GM21737 (cell line): ENCODE data around the gene AEN.

Experiments
- ATAC-seq: cut with Tn5 transposase; IDR thresholded peaks from one replicate; pipeline ENCODE4 v1.9.1; 2021; ENCODE audit warnings: mild to moderate bottlenecking, moderate library complexity; ENCODE audit not compliant: unreplicated experiment

AEN gene

DNA sequence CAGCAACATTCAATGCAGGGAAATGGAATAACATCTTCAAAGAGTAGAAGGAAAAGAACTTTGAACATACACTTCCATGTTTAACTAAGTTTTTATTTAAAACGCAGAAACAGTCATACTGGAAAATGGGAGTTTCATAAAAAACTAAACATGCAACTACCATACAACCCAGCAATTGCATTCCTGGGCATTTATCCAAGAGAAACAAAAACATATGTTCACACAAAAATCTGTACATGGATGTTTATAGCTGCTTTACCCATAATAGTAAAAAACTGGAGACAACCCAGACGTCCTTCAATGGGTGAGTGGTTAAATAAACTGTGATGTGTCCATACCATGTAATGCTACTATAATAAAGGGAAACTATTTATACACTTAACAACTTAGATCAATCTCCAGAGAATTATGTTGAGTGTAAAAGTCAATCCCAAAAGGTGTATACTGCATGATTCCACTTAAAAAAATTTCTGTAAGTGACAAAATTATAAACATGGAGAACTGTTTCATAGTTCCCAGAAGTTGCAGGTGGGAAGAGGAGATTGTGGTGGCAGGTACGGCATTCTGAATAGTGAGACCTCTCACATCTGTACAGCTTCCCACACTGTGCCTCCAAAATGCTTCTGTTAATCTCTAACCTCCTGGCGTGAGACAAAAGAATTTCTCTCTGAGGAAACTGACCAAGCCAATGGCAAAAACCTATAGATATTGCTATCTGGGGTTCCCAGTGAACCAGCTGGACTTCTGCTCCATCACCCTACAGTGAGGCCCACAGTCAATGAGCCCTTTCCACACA lies 40.8 kb downstream of the AEN start:
- ATAC-seq: no peak

- ATAC-seq: no peak
These were observed 42.0 kb downstream of the AEN start for GRCh38 chr15:88663141-88663621.

- ATAC-seq: no peak
These were observed 43.1 kb downstream of the AEN start for GRCh38 chr15:88664151-88664778.

DNA sequence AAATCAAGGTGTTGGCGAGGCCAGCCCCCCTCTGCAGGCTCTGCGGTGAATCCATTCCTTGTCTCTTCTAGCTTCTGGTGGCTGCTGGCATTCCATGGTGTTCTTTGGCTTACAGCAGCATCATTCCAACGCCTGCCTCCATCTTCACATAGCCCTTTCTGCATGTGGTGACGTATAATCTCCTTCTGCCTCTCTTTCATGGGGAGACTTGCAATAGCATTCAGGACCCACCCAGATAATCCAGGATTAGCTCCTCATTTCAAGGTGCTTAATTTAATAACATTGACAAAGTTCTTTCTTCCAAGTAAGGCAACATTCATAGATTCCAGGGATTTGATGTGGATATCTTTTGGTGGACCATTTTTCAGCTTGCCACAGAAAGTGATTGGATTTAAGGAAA lies 53.5 kb downstream of the AEN start:
- no peak for ATAC-seq

DNA sequence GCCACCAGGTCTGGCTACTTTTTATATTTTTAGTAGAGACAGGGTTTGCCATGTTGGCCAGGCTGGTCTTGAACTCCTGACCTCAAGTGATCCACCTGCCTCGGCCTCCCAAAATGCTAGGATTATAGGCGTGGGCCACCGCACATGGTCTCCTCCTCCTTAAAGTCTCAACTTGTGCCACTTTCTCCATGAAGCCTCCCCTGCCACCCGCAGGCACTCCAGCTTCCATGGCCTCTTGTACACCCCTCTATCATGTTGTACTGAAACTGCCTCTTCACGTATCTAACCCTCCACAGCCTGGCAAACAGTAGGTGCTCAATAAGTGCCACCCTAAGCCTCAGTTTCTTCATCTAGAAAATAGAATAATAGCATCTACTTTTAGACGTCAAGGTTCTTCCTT lies 57.6 kb downstream of the AEN start:
- no peak for ATAC-seq

DNA sequence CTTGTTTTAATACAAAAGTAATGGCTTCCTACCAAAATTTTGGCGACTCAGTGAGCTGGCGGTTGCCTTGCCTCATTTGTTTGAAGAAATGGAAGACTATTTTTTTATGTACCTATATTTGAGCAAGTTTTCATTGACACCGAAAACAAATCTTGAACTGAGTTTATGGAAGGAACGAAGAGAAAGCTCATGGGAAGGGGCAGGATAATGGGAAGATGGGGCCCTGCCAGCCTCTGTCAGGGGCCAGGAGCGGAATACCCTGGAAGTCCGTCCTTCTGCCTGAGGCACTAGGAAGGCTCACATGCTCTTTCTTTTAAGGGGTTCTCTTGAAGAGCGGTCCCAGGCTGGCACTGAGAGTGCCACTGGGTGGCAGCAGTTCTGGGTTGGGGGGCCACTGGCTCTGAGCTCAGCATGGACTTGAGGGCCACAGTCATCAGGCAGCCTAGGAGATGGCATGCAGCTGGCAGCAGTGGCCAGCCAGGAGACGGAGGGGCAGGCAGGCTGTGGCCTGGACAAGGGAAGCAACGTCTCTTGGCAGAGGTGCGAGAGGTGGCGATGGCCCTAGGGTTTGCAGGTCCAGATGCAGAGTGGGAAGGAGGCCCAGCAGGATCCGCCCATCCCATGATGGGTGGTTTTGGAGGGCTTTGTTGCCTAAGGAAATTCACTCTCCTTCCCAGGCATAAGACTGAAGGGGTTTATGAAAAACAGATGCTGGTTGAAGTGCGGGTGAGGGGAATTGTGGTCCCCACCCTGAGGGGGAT lies 59.3 kb downstream of the AEN start:
- ATAC-seq: no peak

DNA sequence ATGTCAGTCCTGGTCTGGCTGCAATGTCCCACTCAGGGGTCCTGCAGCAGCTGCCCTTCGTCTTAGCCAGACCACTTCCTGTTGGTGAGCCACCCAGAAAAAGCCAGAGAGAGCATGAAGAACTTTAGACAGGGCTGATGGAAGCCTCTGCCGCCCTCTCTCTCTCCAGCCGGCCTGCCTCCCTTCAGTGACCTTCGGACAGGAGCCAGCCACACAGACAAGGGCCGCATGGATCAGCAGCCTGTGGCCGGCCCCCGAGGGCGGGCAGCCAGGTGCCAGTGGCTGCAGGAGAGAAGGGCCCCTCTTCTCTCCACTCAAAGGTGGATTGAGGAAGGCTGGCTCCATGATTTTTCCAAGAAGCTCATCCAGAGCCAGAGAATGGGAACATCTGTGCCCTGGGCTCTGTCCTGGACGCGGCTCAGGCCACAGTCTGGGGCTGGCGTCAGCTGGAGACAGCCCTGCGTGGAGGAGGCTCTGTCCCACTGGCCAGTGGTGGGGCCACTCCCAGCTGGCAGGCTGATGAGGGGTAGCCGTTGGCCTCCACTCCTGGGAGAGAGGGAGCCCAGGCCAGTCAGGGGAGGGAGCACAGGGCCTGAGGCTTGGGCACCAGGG lies 60.6 kb downstream of the AEN start:
- no peak for ATAC-seq
